ENCODE results near the gene SIGLEC11.
"Not testable (repeated sequence)": the region's sequence is repeated elsewhere in the genome, so short reads cannot be mapped to it uniquely, and the experiment has no call there.

The SIGLEC11 gene

DNA sequence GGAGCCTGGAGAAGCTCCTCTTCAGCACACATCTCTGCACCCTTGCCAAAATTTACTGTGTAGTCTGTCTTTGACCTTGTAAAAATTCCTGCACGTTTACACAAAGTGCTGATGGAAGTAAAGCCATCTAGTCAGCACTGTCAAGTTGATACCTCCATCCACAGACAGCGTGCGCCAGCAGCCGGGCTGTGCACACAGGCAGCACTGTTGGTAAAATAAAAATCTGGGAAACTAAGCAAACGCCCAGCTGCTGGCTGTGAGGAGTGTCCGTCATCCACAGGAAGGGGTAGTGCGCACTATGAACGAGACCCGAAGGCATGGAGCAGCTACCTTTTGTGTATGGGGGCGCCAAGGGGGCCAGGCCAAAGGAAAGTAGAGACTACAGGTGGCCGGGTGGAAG is 17.4 kb upstream of the SIGLEC11 start:
- H3K4me1 ChIP-seq (ENCODE audit: control insufficient read depth, low read depth, low read length), result no peaks in the 10 kb centered on the region
- no peak overlapping the region for H3K27ac ChIP-seq (ENCODE audit: low read length)
- H3K36me3 ChIP-seq (ENCODE audit: control insufficient read depth, low read depth, low read length), result no peaks in the 10 kb centered on the region
- no peak overlapping the region for H3K4me3 ChIP-seq (ENCODE audit: low read length)
- H3K27me3 ChIP-seq (ENCODE audit: control insufficient read depth, insufficient read depth, low read length), result no peaks in the 10 kb centered on the region
- H3K9ac ChIP-seq (ENCODE audit: low read length), result no peak overlapping the region
- no peaks in the 10 kb centered on the region for H3K9me3 ChIP-seq (ENCODE audit: control insufficient read depth, low read depth, low read length)

DNA sequence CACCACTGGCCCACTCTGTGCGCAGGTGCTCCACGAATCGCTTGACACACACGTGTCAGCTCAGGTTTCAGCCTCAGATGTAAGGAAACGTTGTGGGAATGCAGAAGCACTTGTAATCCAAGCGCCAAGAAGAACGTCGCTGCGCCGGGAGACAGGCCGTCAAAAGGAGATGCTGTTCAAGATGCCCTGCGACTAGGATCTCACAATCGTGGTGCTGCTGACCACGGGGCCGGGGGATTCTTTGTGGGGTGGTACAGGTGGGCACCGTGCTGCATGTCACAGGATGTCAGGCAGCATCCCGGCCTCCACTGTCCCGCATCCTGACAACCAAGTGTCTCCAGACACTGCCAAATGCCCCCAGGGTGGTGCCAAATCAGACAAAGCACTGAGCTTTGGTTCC is 16.9 kb upstream of the SIGLEC11 start:
- no peaks in the 10 kb centered on the region for H3K4me1 ChIP-seq (ENCODE audit: control insufficient read depth, low read depth, low read length)
- H3K9ac ChIP-seq (ENCODE audit: low read length), result no peak overlapping the region
- no peak overlapping the region for H3K27ac ChIP-seq (ENCODE audit: low read length)
- no peaks in the 10 kb centered on the region for H3K36me3 ChIP-seq (ENCODE audit: control insufficient read depth, low read depth, low read length)
- H3K4me3 ChIP-seq (ENCODE audit: low read length), result no peak overlapping the region
- H3K9me3 ChIP-seq (ENCODE audit: control insufficient read depth, low read depth, low read length), result no peaks in the 10 kb centered on the region
- H3K27me3 ChIP-seq (ENCODE audit: control insufficient read depth, insufficient read depth, low read length), result no peaks in the 10 kb centered on the region

- Histone ChIP-seq H3K9me3 (ENCODE audit: control insufficient read depth, low read depth, low read length) (no peaks in the 10 kb centered on the region), H3K27ac (ENCODE audit: low read length) (no peak overlapping the region), H3K27me3 (ENCODE audit: control insufficient read depth, insufficient read depth, low read length) (no peaks in the 10 kb centered on the region), H3K36me3 (ENCODE audit: control insufficient read depth, low read depth, low read length) (no peaks in the 10 kb centered on the region), H3K4me1 (ENCODE audit: control insufficient read depth, low read depth, low read length) (no peaks in the 10 kb centered on the region), H3K4me3 (ENCODE audit: low read length) (no peak overlapping the region), H3K9ac (ENCODE audit: low read length) (no peak overlapping the region)
Observed at GRCh38 chr19:49977076-49977475, 16.1 kb upstream of the SIGLEC11 start.

- H3K4me3 ChIP-seq (ENCODE audit: low read length), result no peak overlapping the region
- H3K4me1 ChIP-seq (ENCODE audit: control insufficient read depth, low read depth, low read length), result no peaks in the 10 kb centered on the region
- H3K9ac ChIP-seq (ENCODE audit: low read length), result no peak overlapping the region
- H3K27me3 ChIP-seq (ENCODE audit: control insufficient read depth, insufficient read depth, low read length), result no peaks in the 10 kb centered on the region
- no peaks in the 10 kb centered on the region for H3K36me3 ChIP-seq (ENCODE audit: control insufficient read depth, low read depth, low read length)
- no peak overlapping the region for H3K27ac ChIP-seq (ENCODE audit: low read length)
- no peaks in the 10 kb centered on the region for H3K9me3 ChIP-seq (ENCODE audit: control insufficient read depth, low read depth, low read length)
Observed at GRCh38 chr19:49976496-49976895, 15.5 kb upstream of the SIGLEC11 start.

- Histone ChIP-seq H3K9me3 (ENCODE audit: control insufficient read depth, low read depth, low read length) (no peaks in the 10 kb centered on the region), H3K27me3 (ENCODE audit: control insufficient read depth, insufficient read depth, low read length) (no peaks in the 10 kb centered on the region), H3K27ac (ENCODE audit: low read length) (no peak overlapping the region), H3K4me1 (ENCODE audit: control insufficient read depth, low read depth, low read length) (no peaks in the 10 kb centered on the region), H3K36me3 (ENCODE audit: control insufficient read depth, low read depth, low read length) (no peaks in the 10 kb centered on the region), H3K9ac (ENCODE audit: low read length) (no peak overlapping the region), H3K4me3 (ENCODE audit: low read length) (no peak overlapping the region)
Observed at GRCh38 chr19:49975051-49975450, 14.1 kb upstream of the SIGLEC11 start.

GRCh38 chr19:49973987-49974386 is 13.0 kb upstream of the SIGLEC11 start:
- no peaks in the 10 kb centered on the region for H3K27me3 ChIP-seq (ENCODE audit: control insufficient read depth, insufficient read depth, low read length)
- H3K4me3 ChIP-seq (ENCODE audit: low read length), result no peak overlapping the region
- H3K9ac ChIP-seq (ENCODE audit: low read length), result no peak overlapping the region

GRCh38 chr19:49972841-49973240 is 11.9 kb upstream of the SIGLEC11 start:
- no peaks in the 10 kb centered on the region for H3K9me3 ChIP-seq (ENCODE audit: control insufficient read depth, low read depth, low read length)
- H3K27ac ChIP-seq (ENCODE audit: low read length), result no peak overlapping the region
- no peaks in the 10 kb centered on the region for H3K36me3 ChIP-seq (ENCODE audit: control insufficient read depth, low read depth, low read length)
- no peaks in the 10 kb centered on the region for H3K4me1 ChIP-seq (ENCODE audit: control insufficient read depth, low read depth, low read length)
- H3K4me3 ChIP-seq (ENCODE audit: low read length), result no peak overlapping the region
- no peak overlapping the region for H3K9ac ChIP-seq (ENCODE audit: low read length)
- H3K27me3 ChIP-seq (ENCODE audit: control insufficient read depth, insufficient read depth, low read length), result no peaks in the 10 kb centered on the region

More at GRCh38 chr19:49973987-49974386, 13.0 kb upstream of the SIGLEC11 start:
- Histone ChIP-seq H3K27ac (ENCODE audit: low read length) (no peak overlapping the region), H3K4me1 (ENCODE audit: control insufficient read depth, low read depth, low read length) (no peaks in the 10 kb centered on the region), H3K9me3 (ENCODE audit: control insufficient read depth, low read depth, low read length) (no peaks in the 10 kb centered on the region), H3K36me3 (ENCODE audit: control insufficient read depth, low read depth, low read length) (no peaks in the 10 kb centered on the region)

DNA sequence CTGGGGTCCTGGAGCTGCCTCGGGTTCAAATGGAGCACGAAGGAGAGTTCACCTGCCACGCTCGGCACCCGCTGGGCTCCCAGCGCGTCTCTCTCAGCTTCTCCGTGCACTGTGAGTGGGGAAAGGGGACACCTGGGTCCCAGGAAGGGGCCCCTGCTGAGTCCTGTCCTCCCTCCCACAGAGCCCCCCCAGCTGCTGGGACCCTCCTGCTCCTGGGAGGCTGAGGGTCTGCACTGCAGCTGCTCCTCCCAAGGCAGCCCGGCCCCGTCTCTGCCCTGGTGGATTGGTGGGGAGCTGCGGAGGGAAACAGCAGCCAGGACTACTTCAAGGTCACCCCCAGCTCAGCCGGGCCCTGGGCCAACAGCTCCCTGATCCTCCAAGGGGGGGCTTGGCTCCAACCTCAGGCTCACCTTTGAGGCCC is 11.0 kb upstream of the SIGLEC11 start:
- H3K36me3 ChIP-seq (ENCODE audit: control insufficient read depth, low read depth, low read length), result no peaks in the 10 kb centered on the region
- H3K27ac ChIP-seq (ENCODE audit: low read length), result no peak overlapping the region
- no peak overlapping the region for H3K4me3 ChIP-seq (ENCODE audit: low read length)
- H3K9me3 ChIP-seq (ENCODE audit: control insufficient read depth, low read depth, low read length), result no peaks in the 10 kb centered on the region
- no peak overlapping the region for H3K9ac ChIP-seq (ENCODE audit: low read length)
- no peaks in the 10 kb centered on the region for H3K27me3 ChIP-seq (ENCODE audit: control insufficient read depth, insufficient read depth, low read length)
- no peaks in the 10 kb centered on the region for H3K4me1 ChIP-seq (ENCODE audit: control insufficient read depth, low read depth, low read length)

GRCh38 chr19:49969355-49969754 is 8.4 kb upstream of the SIGLEC11 start:
- not testable (repeated sequence) for H3K36me3 ChIP-seq (ENCODE audit: control insufficient read depth, low read depth, low read length); H3K4me1 ChIP-seq (ENCODE audit: control insufficient read depth, low read depth, low read length); H3K9ac ChIP-seq (ENCODE audit: low read length); H3K4me3 ChIP-seq (ENCODE audit: low read length); H3K27ac ChIP-seq (ENCODE audit: low read length); H3K27me3 ChIP-seq (ENCODE audit: control insufficient read depth, insufficient read depth, low read length); H3K9me3 ChIP-seq (ENCODE audit: control insufficient read depth, low read depth, low read length)

- Histone ChIP-seq H3K27ac (ENCODE audit: low read length) (no peak overlapping the region), H3K9ac (ENCODE audit: low read length) (no peak overlapping the region), H3K36me3 (ENCODE audit: control insufficient read depth, low read depth, low read length) (no peaks in the 10 kb centered on the region), H3K9me3 (ENCODE audit: control insufficient read depth, low read depth, low read length) (no peaks in the 10 kb centered on the region), H3K4me1 (ENCODE audit: control insufficient read depth, low read depth, low read length) (no peaks in the 10 kb centered on the region), H3K4me3 (ENCODE audit: low read length) (no peak overlapping the region), H3K27me3 (ENCODE audit: control insufficient read depth, insufficient read depth, low read length) (no peaks in the 10 kb centered on the region)
Observed at GRCh38 chr19:49968279-49968922, 7.4 kb upstream of the SIGLEC11 start.

- not testable (repeated sequence) for H3K9ac ChIP-seq (ENCODE audit: low read length); H3K4me1 ChIP-seq (ENCODE audit: control insufficient read depth, low read depth, low read length); H3K9me3 ChIP-seq (ENCODE audit: control insufficient read depth, low read depth, low read length); H3K36me3 ChIP-seq (ENCODE audit: control insufficient read depth, low read depth, low read length); H3K27ac ChIP-seq (ENCODE audit: low read length); H3K27me3 ChIP-seq (ENCODE audit: control insufficient read depth, insufficient read depth, low read length); H3K4me3 ChIP-seq (ENCODE audit: low read length)
Observed at GRCh38 chr19:49959892-49960291, 1.1 kb downstream of the SIGLEC11 start.

GRCh38 chr19:49958596-49958995 is 2.4 kb downstream of the SIGLEC11 start:
- H3K27ac ChIP-seq (ENCODE audit: low read length); H3K27me3 ChIP-seq (ENCODE audit: control insufficient read depth, insufficient read depth, low read length); H3K9ac ChIP-seq (ENCODE audit: low read length); H3K36me3 ChIP-seq (ENCODE audit: control insufficient read depth, low read depth, low read length); H3K9me3 ChIP-seq (ENCODE audit: control insufficient read depth, low read depth, low read length); H3K4me3 ChIP-seq (ENCODE audit: low read length): not testable (repeated sequence)
- H3K4me1 ChIP-seq (ENCODE audit: control insufficient read depth, low read depth, low read length), result peaks cover 15% of the 10 kb centered on the region
